ENCODE results near the gene KLHL36. TPM values are rescaled to one million over a fixed set of nuclear protein-coding genes. Genes with fewer than 3 reads are reported as not detected.

Gene KLHL36
- total RNA-seq, 1 experiment from 2014 or later, result 79.0 TPM

DNA sequence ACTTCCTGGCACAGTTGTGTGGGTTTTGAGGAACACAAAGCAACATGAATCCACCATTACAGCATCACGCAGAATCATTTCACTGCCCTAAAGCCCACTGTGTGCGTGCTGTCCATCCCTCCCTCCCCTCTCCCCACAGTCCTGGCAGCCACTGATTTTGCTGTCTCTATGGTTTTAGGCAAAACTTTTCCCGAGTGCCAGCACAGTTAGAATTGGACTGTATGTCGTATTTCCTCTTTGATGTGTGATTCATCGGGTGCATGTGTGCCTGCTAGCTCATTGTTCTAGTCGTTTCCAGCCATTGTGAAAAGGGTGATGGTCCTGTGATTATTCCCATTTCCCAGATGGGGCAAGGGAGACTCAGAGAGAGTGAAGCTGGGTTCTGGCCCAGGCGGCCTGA is 12.7 kb downstream of the KLHL36 start:
- ChIA-PET CTCF (no interaction called here), RAD21 (ENCODE audit: low non-redundant PET in 1 of 2, low total read pairs in 2 of 2, uncharacterized antibody in 2 of 2, unreplicated experiment in 2 of 2) (no interaction called here), POLR2A (no interaction called here)
- H3K4me3 ChIP-seq (replicated peaks in 1 of 2; ENCODE audit: low read depth in 1 of 2, low read length in 2 of 2), result no peak overlapping the region
- no peaks in the 10 kb centered on the region for H3K9me2 ChIP-seq (ENCODE audit: insufficient read depth)
- ATAC-seq, result no peak
- H3K79me2 ChIP-seq (ENCODE audit: insufficient read depth, low read length), result no peaks in the 10 kb centered on the region
- peaks cover 46 to 48% of the 10 kb centered on the region in 2 experiments for H3K36me3 ChIP-seq (ENCODE audit: control insufficient read depth in 1 of 2, insufficient read depth in 2 of 2, low read length in 2 of 2)
- no peaks in the 10 kb centered on the region for H4K20me1 ChIP-seq (ENCODE audit: insufficient read depth)
- H3K27me3 ChIP-seq (ENCODE audit: insufficient read depth, low read length), result no peaks in the 10 kb centered on the region
- H3K4me2 ChIP-seq (ENCODE audit: low read length), result no peak overlapping the region
- no peaks in the 10 kb centered on the region for H3K4me1 ChIP-seq (ENCODE audit: control insufficient read depth in 1 of 2, insufficient read depth in 2 of 2, low read length in 2 of 2)
- no peak for DNase-seq (ENCODE audit: low read depth, low spot score)
- no TSS peak for BruUV-seq (replicated peaks)
- no peaks in the 10 kb centered on the region for H3K9me3 ChIP-seq (ENCODE audit: control insufficient read depth in 1 of 2, insufficient read depth in 1 of 2, low read depth in 1 of 2, low read length in 2 of 2)
- intact Hi-C loops (cut with micrococcal nuclease), result no loop called here
- no peak overlapping the region for H3K9ac ChIP-seq (ENCODE audit: low read length)
- no peak overlapping the region for H2AFZ ChIP-seq (ENCODE audit: low read depth, low read length, poor library complexity, severe bottlenecking)
- no peak overlapping the region for H3K27ac ChIP-seq (ENCODE audit: low read depth, low read length)
- TF ChIP-seq FOSL1 (IDR thresholded peaks at IDR 0.05; ENCODE audit: low read depth) (no peak), SIN3A (IDR thresholded peaks at IDR 0.05; ENCODE audit: low read depth) (no peak), TCF7L2 (IDR thresholded peaks at IDR 0.05; ENCODE audit: borderline replicate concordance, extremely low read depth, insufficient read depth, insufficient read length) (no peak), CBX3 (IDR thresholded peaks at IDR 0.05; ENCODE audit: low read depth) (no peak), ZNF274 (IDR thresholded peaks at IDR 0.05; ENCODE audit: low read depth, low read length) (no peak), ZFX (IDR thresholded peaks at IDR 0.05) (no peak), EZH2 (IDR thresholded peaks at IDR 0.05) (no peak), SRF (IDR thresholded peaks at IDR 0.05; ENCODE audit: low read depth) (no peak), EZH2phosphoT487 (IDR thresholded peaks at IDR 0.05; ENCODE audit: borderline replicate concordance) (no peak)
- TF ChIP-seq, protein P1, sequence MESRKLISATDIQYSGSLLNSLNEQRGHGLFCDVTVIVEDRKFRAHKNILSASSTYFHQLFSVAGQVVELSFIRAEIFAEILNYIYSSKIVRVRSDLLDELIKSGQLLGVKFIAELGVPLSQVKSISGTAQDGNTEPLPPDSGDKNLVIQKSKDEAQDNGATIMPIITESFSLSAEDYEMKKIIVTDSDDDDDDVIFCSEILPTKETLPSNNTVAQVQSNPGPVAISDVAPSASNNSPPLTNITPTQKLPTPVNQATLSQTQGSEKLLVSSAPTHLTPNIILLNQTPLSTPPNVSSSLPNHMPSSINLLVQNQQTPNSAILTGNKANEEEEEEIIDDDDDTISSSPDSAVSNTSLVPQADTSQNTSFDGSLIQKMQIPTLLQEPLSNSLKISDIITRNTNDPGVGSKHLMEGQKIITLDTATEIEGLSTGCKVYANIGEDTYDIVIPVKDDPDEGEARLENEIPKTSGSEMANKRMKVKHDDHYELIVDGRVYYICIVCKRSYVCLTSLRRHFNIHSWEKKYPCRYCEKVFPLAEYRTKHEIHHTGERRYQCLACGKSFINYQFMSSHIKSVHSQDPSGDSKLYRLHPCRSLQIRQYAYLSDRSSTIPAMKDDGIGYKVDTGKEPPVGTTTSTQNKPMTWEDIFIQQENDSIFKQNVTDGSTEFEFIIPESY (IDR thresholded peaks at IDR 0.05; ENCODE audit: extremely low read depth, insufficient replicate concordance, low read length), result no peak
